A204.1 (cell line): ENCODE results near the gene ANKRD39.
"Not testable (repeated sequence)": the region's sequence is repeated elsewhere in the genome, so short reads cannot be mapped to it uniquely, and the experiment has no call there.

Experiments
- FAIRE-seq: peaks from 2 replicates; lab custom pipeline; 2012; peaks lifted over from hg19 to GRCh38; lab: Jason Lieb, UNC

The ANKRD39 gene

DNA sequence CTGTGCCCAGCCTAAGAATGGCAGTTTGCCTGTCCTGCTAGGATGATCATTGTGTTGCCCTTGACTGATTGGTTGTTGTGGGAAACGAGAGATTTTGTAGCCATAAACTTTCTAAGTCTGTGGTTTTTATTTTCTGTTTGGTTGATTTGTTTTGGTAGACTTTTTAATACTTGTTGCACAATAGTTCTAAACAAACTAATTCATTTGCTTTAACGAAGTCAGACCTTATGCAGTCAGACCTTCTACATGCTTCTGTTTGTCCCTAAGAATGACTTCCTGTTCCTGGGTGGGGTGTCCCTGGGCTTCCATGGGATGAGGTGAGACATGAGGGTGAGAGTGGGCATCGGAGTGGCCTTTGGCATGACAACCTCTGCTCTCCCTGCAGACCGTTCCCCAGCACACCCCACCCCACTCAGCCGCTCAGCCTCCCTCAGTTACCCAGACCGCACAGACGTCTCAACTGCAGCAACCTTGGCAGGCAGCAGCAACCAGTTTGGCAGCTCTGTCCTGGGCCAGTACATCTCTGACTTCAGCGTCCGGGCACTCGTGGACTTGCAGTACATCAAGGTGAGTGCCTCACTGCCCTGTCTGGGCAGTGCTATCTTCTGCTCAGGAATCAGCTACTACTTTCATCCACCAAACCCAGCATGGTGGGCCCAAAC, 49.5 kb downstream of the ANKRD39 start:
- no peak for FAIRE-seq

DNA sequence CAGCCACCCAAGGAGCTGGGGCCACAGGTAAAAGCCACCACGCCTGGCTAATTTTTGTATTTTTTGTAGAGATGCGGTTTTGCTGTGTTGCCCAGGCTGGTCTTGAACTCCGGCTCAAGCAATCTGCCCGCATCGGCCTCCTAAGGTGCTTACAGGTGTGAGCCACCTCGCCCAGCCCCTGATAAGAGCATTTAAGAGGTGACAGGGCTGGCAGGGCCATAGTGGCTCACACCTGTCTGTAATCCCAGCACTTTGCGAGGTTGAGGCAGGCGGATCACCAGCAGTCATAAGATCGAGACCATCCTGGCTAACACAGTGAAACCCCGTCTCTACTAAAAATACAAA, 50.7 kb downstream of the ANKRD39 start:
- no peak for FAIRE-seq

GRCh38 chr2:96806468-96807126, 51.2 kb downstream of the ANKRD39 start:
- FAIRE-seq: no peak

DNA sequence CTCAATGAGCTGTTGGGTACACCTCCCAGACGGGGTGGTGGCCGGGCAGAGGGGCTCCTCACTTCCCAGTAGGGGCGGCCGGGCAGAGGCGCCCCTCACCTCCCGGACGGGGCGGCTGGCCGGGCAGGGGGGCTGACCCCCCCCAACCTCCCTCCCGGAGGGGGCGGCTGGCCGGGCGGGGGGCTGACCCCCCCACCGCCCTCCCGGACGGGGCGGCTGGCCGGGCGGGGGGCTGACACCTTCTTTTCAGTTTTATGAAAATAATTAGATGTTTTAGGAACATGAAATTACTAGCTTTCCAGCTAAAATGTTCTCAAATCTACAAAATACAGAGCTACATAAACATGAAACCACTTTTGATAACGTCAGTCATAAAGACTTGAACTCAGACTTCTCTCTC, 51.9 kb downstream of the ANKRD39 start:
- not testable (repeated sequence) for FAIRE-seq

GRCh38 chr2:96804986-96805385, 52.8 kb downstream of the ANKRD39 start:
- no peak for FAIRE-seq

- no peak for FAIRE-seq
Measured at GRCh38 chr2:96802721-96803120, 55.1 kb downstream of the ANKRD39 start.

DNA sequence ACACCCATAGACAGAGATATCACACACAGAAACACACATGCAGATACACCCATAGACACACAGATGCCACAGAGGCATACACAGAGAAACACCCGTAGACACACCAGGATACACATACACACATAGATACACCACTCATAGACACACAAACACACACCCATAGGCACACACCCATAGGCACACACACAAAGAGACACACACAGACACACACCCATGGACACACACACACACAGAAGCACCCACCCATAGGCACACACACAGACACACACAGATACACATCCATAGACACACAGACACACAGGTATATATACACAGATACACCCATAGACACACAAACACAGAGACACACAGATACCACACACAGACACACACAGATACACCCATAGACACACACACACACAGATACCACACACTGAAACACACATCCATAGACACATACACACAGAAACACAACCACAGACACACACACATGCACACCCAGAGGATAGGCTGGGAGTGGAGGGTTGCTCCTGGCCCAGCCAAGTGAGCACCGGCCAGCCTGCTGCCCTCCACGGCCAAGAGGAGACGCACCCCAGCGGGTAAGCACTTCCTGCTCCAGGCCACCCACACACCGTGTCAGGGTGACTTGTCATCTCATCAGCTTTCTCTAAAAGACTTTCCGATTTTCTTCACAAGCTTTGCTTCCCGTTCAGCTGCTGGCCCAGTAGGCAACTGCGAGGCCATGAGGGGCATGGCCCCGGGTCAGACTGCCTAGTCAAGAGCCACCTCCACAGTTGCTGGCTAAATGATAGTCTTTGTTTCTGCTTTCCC, 55.8 kb downstream of the ANKRD39 start:
- FAIRE-seq: no peak

DNA sequence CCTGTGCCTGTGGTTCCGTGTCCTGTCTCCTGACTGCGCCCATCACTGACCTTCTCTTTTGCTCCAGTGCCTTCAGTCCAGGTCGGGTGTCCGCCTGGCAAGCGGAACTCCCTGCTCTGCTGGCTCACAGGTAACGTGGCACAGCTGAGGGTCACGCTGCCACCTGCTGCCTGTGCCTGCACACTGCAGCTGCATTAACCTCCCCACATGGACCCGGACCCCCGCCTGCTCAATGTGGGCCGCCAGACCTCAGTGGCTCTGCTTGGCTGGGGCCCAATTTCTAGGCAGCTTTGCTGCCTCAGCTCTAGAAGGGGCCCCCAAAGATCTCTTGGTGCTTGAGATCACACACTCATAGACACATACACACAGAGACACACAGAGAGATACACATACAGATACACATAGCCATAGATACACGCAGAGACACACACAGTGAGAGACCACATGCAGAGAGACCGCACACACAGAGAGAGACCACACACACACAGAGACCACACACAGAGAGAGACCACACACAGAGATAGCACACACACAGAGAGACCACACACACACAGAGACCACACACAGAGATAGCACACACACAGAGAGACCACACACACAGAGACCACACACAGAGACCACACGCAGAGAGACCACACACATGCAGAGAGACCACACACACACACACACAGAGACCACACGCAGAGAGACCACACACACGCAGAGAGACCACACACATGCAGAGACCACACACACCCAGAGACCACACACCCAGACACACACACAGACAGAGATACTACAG, 56.6 kb downstream of the ANKRD39 start:
- no peak for FAIRE-seq

GRCh38 chr2:96800061-96801004, 57.5 kb downstream of the ANKRD39 start:
- no peak for FAIRE-seq

GRCh38 chr2:96799623-96799935, 58.2 kb downstream of the ANKRD39 start:
- no peak for FAIRE-seq

- no peak for FAIRE-seq
Measured at GRCh38 chr2:96798733-96799622, 58.8 kb downstream of the ANKRD39 start.
